GM12892 (cell line): ENCODE data around the gene C6orf132.

Experiments
- DNase-seq: peaks from one replicate; pipeline ENCODE4 v3.0.0; 2011; ENCODE audit not compliant: insufficient read length
- FAIRE-seq: peaks from 2 replicates; lab custom pipeline; 2011; peaks lifted over from hg19 to GRCh38; lab: Jason Lieb, UNC
- POLR2A ChIP-seq: IDR thresholded peaks from 2 replicates; pipeline ENCODE4 v1.6.1; 2011; ENCODE audit warnings: low read depth, low read length, control low read depth
- POLR2AphosphoS5 ChIP-seq: IDR thresholded peaks from 2 replicates; pipeline ENCODE4 v1.6.1; 2011; ENCODE audit warnings: low read depth, low read length, control low read depth
- TAF1 ChIP-seq: IDR thresholded peaks from 2 replicates; pipeline ENCODE4 v1.6.1; 2011; ENCODE audit warnings: low read depth, mild to moderate bottlenecking, control low read depth, low read length, borderline replicate concordance

The C6orf132 gene

GRCh38 chr6:42106112-42107023 is 36.1 kb downstream of the C6orf132 start:
- no peak for DNase-seq
- FAIRE-seq, result no peak

GRCh38 chr6:42105709-42106108 is 36.7 kb downstream of the C6orf132 start:
- FAIRE-seq (no peak), DNase-seq (no peak)
- TF ChIP-seq POLR2AphosphoS5 (no peak), POLR2A (no peak), TAF1 (no peak)

More at GRCh38 chr6:42106112-42107023, 36.1 kb downstream of the C6orf132 start:
- no peak for TF ChIP-seq TAF1
- no peak for TF ChIP-seq POLR2A
- no peak for TF ChIP-seq POLR2AphosphoS5

GRCh38 chr6:42105156-42105648 is 37.2 kb downstream of the C6orf132 start:
- FAIRE-seq, result no peak
- no peak for TF ChIP-seq TAF1
- no peak for TF ChIP-seq POLR2A
- TF ChIP-seq POLR2AphosphoS5, result no peak
- no peak for DNase-seq

- no peak for FAIRE-seq
- no peak for DNase-seq
- TF ChIP-seq TAF1, result no peak
- TF ChIP-seq POLR2AphosphoS5, result no peak
- TF ChIP-seq POLR2A, result no peak
These were observed 37.7 kb downstream of the C6orf132 start for GRCh38 chr6:42104804-42105125.

- FAIRE-seq (peak; percentile 64), DNase-seq (peak; percentile 89)
- TF ChIP-seq POLR2A (no peak), POLR2AphosphoS5 (no peak), TAF1 (no peak)
These were observed 38.2 kb downstream of the C6orf132 start for GRCh38 chr6:42104095-42104803.

GRCh38 chr6:42103753-42104094 is 38.7 kb downstream of the C6orf132 start:
- TF ChIP-seq POLR2A (no peak), POLR2AphosphoS5 (no peak), TAF1 (no peak)
- no peak for DNase-seq
- FAIRE-seq, result no peak

- DNase-seq, result no peak
- TF ChIP-seq TAF1, result no peak
- no peak for TF ChIP-seq POLR2A
- no peak for TF ChIP-seq POLR2AphosphoS5
- no peak for FAIRE-seq
These were observed 39.2 kb downstream of the C6orf132 start for GRCh38 chr6:42103216-42103615.

- TF ChIP-seq POLR2AphosphoS5 (no peak), TAF1 (no peak), POLR2A (no peak)
- no peak for DNase-seq
- FAIRE-seq, result no peak
These were observed 41.2 kb downstream of the C6orf132 start for GRCh38 chr6:42101186-42101657.

GRCh38 chr6:42100029-42100901 is 42.2 kb downstream of the C6orf132 start:
- DNase-seq (no peak), FAIRE-seq (no peak)
- TF ChIP-seq POLR2A (no peak), POLR2AphosphoS5 (no peak), TAF1 (no peak)

GRCh38 chr6:42099340-42100028 is 42.9 kb downstream of the C6orf132 start:
- FAIRE-seq (no peak), DNase-seq (no peak)
- no peak for TF ChIP-seq POLR2AphosphoS5
- no peak for TF ChIP-seq TAF1
- no peak for TF ChIP-seq POLR2A
